ENCODE data around the gene FCN2. TPM values are rescaled to one million over a fixed set of nuclear protein-coding genes. Genes with fewer than 3 reads are reported as not detected.

FCN2 gene
- total and polyA plus RNA-seq, 9 of the 15 experiments (the other 6 are each of a cell fraction or from before 2014, with no cell fraction given): not detected

DNA sequence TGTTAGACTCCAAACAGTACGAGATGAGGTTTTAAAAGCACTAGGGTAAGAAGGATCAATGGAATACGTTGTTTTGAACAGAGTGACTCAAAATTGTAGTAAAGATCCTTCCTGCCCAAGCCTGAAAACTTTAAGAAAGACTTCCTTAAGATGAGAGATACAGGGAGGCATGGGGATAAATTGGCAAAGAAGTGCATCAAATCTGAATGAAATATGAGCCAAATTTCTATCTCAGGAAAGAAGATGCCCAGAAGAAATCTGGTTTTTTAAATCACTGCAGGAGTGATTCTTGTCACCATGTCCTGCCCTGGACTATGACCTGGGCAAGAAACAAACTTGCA, 14.9 kb downstream of the FCN2 start:
- DNase-seq (ENCODE audit: extremely low read depth in 1 of 4, low spot score in 3 of 4) (no peak), FAIRE-seq (no peak), ATAC-seq (no peak)
- no peaks in the 10 kb centered on the region for H3K9me1 ChIP-seq (ENCODE audit: control insufficient read depth, insufficient read depth, low read length)
- ChIA-PET POLR2A (no interaction called here), CTCF (ENCODE audit: low intra/inter-chr PET ratio) (no interaction called here)
- no peak overlapping the region for H3K4me3 ChIP-seq
- H3K36me3 ChIP-seq (ENCODE audit: control insufficient read depth, insufficient read depth, low read length): no peaks in the 10 kb centered on the region
- no peak overlapping the region for H3K9ac ChIP-seq (ENCODE audit: insufficient read depth in 1 of 2, low read depth in 2 of 2, low read length in 2 of 2)
- no peak overlapping the region for H2AFZ ChIP-seq (ENCODE audit: low read depth, low read length)
- H3K27ac ChIP-seq (ENCODE audit: extremely low read depth, low read depth, low read length): no peak overlapping the region
- no peaks in the 10 kb centered on the region for H3K4me1 ChIP-seq (replicated peaks in 1 of 2; ENCODE audit: control insufficient read depth in 2 of 2, insufficient read depth in 2 of 2, low read length in 2 of 2)
- no peak overlapping the region for H3K4me2 ChIP-seq (ENCODE audit: insufficient read depth, low read length)
- WGBS (ENCODE audit: insufficient coverage, low coverage, missing lambda C conversion rate): 3% methylated on average over 2 of the region's 2 CpGs
- H3K9me3 ChIP-seq (replicated peaks; ENCODE audit: control insufficient read depth, insufficient read depth, low read depth, low read length): no peaks in the 10 kb centered on the region
- in situ Hi-C loops (cut with MboI): no loop called here
- peaks cover 0 to 5% of the 10 kb centered on the region in 2 experiments; a peak in 1 of 5 replicates for H3K27me3 ChIP-seq (ENCODE audit: control insufficient read depth in 2 of 2, insufficient read depth in 2 of 2, low read length in 2 of 2)
- no peaks in the 10 kb centered on the region for H3K79me2 ChIP-seq (ENCODE audit: control insufficient read depth, insufficient read depth, low read length)
- TF ChIP-seq, protein P1, sequence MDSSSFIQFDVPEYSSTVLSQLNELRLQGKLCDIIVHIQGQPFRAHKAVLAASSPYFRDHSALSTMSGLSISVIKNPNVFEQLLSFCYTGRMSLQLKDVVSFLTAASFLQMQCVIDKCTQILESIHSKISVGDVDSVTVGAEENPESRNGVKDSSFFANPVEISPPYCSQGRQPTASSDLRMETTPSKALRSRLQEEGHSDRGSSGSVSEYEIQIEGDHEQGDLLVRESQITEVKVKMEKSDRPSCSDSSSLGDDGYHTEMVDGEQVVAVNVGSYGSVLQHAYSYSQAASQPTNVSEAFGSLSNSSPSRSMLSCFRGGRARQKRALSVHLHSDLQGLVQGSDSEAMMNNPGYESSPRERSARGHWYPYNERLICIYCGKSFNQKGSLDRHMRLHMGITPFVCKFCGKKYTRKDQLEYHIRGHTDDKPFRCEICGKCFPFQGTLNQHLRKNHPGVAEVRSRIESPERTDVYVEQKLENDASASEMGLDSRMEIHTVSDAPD (CRISPR knock-in tag; IDR thresholded peaks at IDR 0.05): no peak
- TF ChIP-seq EGR1 (conservative IDR thresholded peaks at IDR 0.05) (no peak), KDM1A (IDR thresholded peaks at IDR 0.05) (peak; percentile 45 to 51)
- BruUV-seq (replicated peaks): no TSS peak
- H4K20me1 ChIP-seq (replicated peaks; ENCODE audit: control insufficient read depth, insufficient read depth, low read length): no peaks in the 10 kb centered on the region
- intact Hi-C loops (cut with micrococcal nuclease): no loop called here

All from K562 (cell line).